Prostate gland (tissue), 2 donors: ENCODE measurements around the gene DMRT3.

Experiments
- CTCF ChIP-seq, 4 experiments: fragments of 200-600 bp in 2 of 4; fragments of 450-650 bp in 2 of 4; sonication (generic) in 2 of 4; IDR thresholded peaks; 1 replicate in 3 of 4; 2 replicates in 1 of 4; pipeline ENCODE4 v1.5.1; 2016 to 2019; ENCODE audit warnings: antibody characterized with exemption in 4 of 4, mild to moderate bottlenecking in 2 of 4, moderate library complexity in 2 of 4
- POLR2A ChIP-seq: fragments of 450-650 bp; IDR thresholded peaks from one replicate; pipeline ENCODE4 v1.6.1; 2016; ENCODE audit warnings: antibody characterized with exemption, mild to moderate bottlenecking
- POLR2AphosphoS5 ChIP-seq: sonication (generic); formaldehyde crosslinking; IDR thresholded peaks from one replicate; pipeline ENCODE4 v1.6.1; 2017; ENCODE audit warnings: antibody characterized with exemption

GRCh38 chr9:1025131-1025530 lies 48.7 kb downstream of the DMRT3 start:
- TF ChIP-seq POLR2A (no peak), POLR2AphosphoS5 (no peak), CTCF (IDR thresholded peaks at IDR 0.05) (no peak)
